Stimulated activated CD4-positive, alpha-beta T cell treated with anti-CD3 and anti-CD28 coated beads, Interleukin-15, amount 100 ng/mL, for 48 hours (primary cell): ENCODE results near the gene SAC3D1.

ENCODE experiments used
- DNase-seq, 2 donors: peaks; one replicate each; pipeline ENCODE4 v3.0.0-alpha.2; 2020; ENCODE audit warnings: low read depth in 2 of 2

Gene SAC3D1

GRCh38 chr11:65059959-65060824 is 19.2 kb downstream of the SAC3D1 start:
- DNase-seq = no peak

- DNase-seq = no peak
These were observed 20.0 kb downstream of the SAC3D1 start for GRCh38 chr11:65060913-65061408.

DNA sequence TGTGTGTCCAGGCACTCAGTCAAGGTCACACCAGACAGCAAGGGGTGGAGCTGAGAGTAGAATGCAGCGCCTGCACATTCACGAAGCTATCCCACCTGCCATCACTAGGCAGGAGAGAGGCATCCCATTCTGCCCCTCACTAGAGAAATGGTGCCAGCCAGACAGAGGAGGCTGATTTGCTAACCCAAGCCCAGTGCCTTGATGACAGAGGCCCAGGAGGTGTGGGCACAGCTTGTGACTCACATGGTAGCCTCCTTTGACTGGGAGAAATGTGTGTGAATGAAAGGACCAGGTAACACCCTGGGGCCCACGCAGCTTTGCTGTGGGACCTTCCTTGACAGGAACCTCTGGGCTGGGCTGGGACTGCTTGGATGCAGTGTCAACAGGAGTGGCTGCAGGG is 22.5 kb downstream of the SAC3D1 start:
- no peak for DNase-seq

GRCh38 chr11:65064847-65065240 is 23.8 kb downstream of the SAC3D1 start:
- DNase-seq = no peak

- no peak for DNase-seq
These were observed 24.8 kb downstream of the SAC3D1 start for GRCh38 chr11:65065851-65066250.

DNA sequence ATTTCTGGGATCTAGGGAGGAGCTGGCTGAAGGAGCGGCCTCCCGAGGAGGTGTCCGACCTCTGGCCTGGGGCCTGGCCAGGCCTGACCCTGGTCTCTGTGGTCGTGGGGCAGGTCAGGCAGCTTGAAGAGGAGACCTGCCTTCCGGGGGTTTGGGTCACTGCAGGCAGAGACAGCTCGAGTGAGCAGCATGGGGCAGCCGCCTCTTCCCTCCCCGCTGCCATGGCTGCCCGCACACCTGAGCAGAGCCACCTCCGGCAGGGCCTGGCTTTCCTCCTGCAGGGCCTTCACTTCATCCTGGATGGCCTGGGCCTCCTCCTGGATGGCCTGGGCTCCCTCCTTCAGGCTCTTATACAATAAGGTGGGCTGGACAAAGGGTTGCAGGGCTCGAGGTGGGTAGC is 25.3 kb downstream of the SAC3D1 start:
- DNase-seq = no peak

DNA sequence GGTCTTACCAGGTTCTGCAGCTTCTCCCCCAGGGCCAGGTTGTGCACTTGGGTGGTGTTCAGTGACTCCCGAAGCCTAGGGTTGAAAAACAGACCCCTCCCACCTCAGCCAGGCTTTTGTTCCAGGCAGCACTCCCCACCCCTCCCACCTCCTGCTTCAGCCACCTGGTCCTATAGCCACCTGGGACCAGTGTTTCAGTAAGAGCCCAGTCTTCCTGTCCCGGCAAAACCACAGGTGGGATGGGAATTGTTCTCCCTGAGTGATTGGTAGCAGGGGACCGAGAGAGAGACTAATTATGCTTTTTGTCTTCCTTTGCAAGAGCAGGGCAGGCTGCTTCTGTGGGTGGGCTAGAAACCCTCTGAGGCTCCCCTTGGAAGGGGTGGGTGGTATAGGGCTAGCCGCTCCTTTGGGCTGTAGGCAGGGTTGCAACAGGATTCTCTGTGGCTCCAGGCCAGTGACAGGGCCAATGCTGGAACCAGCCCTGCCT is 25.8 kb downstream of the SAC3D1 start:
- DNase-seq = no peak

- no peak for DNase-seq
These were observed 26.4 kb downstream of the SAC3D1 start for GRCh38 chr11:65067446-65067845.

- no peak for DNase-seq
These were observed 28.2 kb downstream of the SAC3D1 start for GRCh38 chr11:65069217-65069616.

DNA sequence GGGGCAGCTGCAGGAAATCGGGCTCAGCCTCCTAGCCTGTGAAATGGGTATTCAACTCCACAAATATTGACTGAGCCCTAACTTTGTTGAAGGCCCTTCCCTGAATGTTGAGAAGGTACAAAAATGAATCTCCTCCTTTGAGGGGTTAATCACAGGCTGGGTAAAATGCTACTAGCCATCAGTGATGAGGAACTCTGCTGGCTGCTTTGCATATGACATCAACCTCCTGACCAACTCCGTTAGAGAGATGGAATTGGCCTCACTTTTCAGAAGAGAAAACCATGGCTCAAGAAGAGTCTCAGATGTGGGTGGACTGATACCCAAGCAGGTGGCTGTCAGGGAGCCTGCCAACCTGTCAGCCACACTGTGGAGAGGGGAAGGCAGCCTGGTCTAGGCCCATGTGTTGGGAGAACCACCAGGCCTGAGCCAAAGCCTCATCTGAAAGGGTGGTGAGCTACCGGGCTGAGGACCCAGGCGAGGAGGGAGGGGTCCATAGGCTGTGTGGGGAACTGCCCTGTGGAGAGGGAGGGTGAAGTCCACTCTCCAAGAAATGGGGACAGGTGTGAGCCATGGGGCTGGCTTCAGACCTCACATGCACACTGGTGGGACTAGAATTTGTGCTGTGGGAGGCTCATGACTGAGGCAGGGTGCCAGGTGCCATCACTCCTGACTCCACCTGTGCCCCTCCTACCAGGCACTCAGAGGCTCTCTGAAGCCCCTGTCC is 31.1 kb downstream of the SAC3D1 start:
- no peak for DNase-seq

DNA sequence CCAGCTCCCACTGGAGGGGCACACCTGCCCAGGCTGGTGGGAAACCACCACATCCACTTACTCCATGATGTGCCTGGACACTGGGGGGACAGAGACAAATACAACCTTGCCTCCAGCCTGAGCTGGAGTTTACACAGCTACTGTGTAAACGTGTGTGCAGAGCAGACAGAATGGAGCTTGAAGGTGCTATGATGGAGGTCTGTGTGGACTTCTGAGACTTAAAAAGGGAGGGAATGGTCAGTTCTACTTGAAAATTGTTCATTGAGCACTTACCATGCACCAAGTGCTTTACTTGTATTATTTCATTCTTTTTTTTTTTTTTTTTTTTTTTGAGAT is 31.6 kb downstream of the SAC3D1 start:
- no peak for DNase-seq

GRCh38 chr11:65077451-65077850 is 36.4 kb downstream of the SAC3D1 start:
- DNase-seq = no peak

DNA sequence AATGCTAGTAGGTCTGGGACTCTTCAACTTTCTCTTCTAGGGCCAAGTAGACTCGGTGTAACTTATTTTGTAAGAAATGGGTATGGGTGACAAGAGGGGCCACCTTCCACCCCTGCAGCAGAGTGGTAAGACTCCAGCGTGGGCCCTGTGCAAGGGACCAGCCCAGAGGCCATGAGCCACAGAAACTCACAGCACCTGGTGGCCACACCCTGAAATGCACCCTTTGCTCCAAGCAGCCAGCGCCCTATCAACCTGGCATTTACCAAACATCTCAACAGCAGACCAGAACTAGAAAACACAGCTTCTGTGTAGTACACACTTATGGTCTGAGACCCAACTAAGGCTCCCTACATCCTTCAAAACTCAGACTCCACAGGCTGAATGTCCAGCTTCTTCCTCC is 37.1 kb downstream of the SAC3D1 start:
- peak; percentile 34 to 53 for DNase-seq

GRCh38 chr11:65078786-65079342 is 37.9 kb downstream of the SAC3D1 start:
- no peak for DNase-seq

DNA sequence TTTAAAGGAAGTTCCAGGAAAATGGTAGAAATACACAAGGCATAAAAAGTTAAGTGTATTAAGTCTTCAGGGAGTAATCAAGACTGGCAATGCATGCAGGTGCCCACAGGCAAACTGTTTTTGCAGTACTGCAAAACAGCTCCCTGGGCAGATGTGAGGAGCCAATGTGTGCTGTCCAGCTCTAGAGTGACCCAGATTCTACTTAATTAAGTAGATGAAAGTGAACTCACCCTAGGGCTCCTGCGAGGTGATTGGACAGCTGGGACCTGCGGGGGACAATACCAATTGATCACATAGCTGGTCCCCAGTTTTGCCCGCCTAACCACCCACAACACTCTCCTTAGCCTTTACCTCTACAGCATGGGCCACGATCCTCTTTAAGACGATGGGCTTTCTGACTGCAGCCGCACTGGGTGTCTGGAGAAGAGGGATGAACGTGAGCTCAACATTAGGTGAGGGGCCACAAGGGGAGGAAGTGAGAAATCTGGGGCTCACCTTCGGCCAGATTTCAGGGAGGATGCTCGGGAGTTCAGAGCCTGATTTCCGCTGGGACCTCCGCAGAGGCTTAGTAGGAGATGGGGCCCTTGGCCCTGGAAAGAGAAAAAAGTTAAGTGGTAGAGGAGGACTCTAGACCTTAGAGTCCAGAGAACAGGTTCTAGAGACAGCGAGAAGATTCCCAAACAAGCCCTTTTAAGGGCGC is 42.3 kb downstream of the SAC3D1 start:
- DNase-seq = no peak

GRCh38 chr11:65083834-65084597 is 43.0 kb downstream of the SAC3D1 start, which contains the start of the genes CDCA5 and ZFPL1:
Gene CDCA5 (minus strand): TSS chr11:65084040. CDS start chr11:65083978, 62 bp downstream.
Gene ZFPL1 (plus strand): TSS chr11:65084222. CDS start chr11:65084699, 477 bp downstream.
- DNase-seq = peak; percentile 94 to 95

DNA sequence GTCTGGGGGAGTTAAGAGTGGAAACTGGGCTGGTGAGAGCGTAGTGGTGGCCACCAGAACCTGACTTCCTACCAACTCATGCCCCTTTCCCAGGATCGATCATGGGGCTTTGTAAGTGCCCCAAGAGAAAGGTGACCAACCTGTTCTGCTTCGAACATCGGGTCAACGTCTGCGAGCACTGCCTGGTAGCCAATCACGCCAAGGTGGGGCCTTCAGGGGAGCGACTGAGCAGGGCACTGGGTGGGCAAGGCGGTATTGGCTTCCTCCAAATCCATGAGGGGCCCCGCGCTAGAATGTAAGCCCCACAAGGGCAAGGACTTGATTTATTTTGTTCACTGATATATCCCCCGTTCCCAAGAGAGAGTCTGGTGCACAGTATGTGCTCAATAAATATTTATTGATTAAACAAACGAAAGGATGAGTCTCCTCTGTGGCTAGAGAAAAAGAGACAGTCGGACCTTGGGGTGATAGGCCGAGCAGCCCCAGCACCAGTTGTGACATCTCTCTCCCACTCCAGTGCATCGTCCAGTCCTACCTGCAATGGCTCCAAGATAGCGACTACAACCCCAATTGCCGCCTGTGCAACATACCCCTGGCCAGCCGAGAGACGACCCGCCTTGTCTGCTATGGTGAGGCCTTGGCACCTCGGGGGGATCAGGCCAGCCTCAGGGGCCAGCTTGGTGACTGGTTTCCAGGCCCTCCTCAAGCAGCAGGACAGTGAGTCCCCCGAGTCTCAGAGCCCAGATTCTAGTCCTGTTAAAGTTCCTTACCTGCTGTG is 43.8 kb downstream of the SAC3D1 start:
- DNase-seq = no peak

DNA sequence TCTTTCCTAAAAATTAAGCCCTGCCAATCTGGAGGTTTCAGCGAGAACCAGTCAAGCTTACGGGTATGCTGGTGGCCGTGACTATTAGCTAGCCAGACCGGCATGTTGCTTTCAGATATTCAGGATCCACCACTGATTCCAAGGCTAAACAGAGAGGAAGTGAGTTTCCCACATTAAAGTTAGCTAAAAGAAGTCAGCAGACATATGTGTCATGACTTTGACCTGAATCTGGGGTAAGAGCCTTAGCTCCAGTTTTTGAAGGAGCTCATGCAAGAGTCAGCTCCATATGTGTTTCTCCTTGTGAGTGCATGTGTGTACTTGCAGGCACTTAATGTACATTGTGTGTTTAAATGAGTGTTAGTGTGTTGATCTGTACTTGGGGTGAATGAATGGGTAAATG is 44.4 kb downstream of the SAC3D1 start:
- DNase-seq = no peak

DNA sequence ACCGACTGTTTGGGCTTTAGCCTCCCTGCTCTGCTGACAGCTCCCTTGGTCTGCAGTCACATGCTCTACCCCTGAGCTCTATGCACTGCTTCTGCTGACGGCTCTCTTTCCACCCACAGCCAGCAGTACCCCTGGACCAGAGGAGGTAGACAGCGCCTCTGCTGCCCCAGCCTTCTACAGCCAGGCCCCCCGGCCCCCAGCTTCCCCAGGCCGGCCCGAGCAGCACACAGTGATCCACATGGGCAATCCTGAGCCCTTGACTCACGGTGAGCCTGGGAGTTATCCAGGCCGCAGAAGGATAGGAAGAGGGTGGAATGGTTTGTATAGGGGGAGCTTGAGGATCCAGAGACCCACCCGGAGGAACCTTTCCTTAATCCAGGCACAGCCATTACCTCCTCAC is 45.8 kb downstream of the SAC3D1 start:
- no peak for DNase-seq

- DNase-seq = no peak
These were observed 46.2 kb downstream of the SAC3D1 start for GRCh38 chr11:65087216-65087615.
